Stimulated activated CD8-positive, alpha-beta memory T cell treated with anti-CD3 and anti-CD28 coated beads, Interleukin-12 subunit alpha, Interleukin-12 subunit beta, amount 100 ng/mL, for 4 hours (primary cell): ENCODE data around the gene MCTP1.

ENCODE experiments used
- DNase-seq: peaks from one replicate; pipeline ENCODE4 v3.0.0-alpha.2; 2020; ENCODE audit warnings: low read depth

Gene MCTP1

DNA sequence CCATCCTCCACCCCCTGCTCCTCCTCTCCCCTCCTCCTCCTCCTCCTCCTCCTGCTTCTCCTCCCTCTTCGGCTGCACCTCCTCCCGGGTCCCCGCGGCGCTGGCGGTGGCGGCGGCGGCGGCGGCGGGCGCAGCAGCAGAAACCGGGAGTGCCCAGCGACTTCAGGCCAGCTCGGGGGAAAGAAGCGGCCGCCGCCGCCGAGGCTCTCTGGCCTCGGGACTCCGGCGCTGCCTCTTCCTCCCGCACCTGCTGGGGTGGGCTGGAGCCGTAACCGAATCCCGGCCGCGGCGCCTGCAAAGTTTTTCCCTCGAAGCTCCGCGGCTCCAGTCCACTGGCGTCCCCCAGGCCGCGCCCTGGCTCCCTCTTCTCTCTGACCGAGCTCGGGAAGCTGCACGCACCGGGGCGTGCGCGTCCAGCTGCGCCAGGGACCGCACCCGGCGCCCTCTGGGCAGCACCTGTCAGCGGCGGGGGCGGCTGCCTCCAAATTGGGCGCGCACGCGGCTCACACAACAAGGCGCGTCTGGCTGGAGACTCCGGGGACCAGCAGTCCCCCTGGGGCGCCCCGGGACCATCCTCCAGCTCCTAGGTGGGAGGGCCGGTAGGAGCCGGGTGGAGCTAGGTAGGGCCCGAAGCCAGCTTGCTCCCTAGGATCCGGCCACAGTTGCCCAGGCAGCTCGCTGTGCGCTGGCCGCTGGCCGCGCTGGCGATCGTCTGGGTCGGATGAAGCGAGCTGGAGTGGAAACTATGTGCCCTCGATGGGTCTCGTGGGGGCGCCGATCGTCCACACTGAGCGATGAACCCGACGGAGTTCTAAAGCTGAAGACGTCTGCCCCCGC lies at the start of gene MCTP1:
Gene MCTP1 (minus strand): TSS at position 523 of the 837 bp plus-strand sequence.
- no peak for DNase-seq

DNA sequence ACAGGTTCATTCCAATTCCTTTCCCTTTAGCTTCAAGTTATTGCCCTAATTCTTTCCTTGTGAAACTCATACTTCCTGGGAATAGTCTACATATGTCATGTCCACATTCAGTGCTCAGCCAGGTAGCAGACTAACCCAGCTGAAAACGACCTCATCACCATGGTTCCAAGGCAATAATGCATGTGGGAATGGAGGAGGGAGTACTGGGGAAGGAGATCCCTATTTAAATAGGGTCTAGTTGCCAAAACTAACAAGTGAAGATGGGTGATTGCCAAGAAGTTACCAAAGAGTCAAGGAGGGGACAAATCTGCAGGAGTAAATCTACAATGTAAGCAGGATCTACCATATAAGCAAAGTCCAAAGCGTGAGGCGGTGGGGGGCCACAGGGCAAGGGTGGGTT lies 47.3 kb upstream of the MCTP1 start:
- DNase-seq = no peak

DNA sequence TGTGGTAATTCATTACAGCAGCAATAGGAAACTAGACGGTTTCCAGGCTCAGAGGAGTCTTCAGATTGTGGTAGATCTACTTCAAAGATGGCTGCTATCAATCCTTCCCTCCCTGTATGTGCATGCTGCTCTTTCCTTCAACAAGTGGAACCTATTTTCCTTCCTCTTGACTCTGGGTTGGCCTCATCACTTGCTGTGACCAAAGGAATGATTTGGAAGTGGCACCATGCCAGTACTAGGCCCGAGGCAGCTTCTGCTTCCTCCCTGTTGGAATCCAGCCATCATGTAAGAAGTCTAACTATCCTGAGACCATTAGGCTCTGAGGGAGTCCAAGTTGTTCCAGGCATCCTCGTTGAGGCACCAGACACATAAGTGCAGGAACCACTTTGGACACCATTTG lies 46.5 kb upstream of the MCTP1 start:
- DNase-seq = no peak

DNA sequence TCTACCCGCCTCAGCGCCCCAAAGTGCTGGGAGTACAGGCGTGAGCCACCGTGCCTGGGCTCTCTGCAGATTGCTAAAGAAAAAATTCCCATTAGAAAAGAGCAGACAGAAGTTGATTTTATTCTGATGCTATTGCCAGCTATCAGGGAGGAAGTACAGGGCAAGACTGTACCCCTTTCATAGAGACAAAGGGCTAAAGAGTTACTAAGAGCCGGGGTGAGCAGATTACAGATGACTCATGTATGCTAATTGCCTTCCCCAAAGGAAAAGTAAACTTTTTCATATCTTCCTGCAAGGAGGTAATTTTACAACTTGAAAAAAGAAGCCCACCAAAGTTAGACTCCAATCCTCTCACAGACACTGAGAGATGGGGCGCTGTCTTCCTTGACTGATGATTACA lies 42.3 kb upstream of the MCTP1 start:
- no peak for DNase-seq

DNA sequence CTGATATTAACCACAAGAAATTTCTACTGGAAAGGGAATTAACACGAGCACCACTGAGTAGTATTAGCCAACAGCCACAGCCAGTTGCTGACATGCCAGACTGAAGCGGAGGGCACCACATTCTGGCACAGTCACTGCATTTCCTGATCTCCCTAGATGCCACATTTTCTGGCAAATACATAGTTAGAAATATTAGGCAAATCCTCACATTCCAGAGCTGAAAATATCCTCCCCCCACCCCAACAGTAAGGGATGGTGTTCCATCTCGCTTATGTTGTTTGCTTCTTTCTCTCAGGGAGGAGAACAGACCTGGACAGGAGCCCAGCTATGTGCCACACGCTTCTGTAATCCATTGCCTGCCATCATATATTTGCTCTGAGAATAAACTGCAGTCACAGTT lies 32.8 kb upstream of the MCTP1 start:
- no peak for DNase-seq

DNA sequence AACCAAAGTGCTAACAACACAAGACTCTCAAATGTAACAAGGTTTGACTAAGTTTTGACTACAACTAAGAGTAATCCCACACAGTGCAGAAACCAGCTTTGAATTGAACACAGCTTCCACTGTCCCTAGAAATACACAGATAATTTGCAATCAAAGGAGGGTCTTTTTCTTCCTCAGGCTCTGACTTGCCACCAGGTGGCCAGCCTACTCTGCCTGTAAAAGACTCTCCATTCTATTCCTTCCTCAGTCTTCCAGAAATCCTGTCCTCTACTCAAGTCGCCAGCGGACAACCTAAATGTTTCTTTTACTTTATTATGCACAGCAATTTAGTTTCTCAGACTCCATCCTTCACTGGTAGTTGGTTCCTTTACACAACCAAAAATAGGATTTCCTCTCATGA lies 32.2 kb upstream of the MCTP1 start:
- no peak for DNase-seq

DNA sequence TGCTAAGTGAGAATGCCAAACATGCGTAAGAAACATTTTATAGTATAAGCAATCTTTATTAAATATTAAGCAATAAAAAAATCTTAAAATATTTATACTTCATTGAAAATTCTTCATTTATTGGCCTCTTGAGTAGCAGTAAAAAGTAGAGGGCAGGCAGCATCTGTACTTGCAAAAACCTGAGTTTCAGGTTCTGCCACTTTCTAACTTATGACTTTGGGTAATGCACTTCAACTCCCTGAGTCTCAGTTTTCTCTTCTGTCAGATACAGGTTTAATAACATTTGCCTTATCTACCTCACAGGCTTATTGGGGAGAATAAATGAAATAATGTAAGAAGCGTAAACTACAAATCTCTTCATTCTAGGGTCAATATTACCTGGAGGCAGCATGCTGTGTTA lies 19.8 kb upstream of the MCTP1 start:
- no peak for DNase-seq

DNA sequence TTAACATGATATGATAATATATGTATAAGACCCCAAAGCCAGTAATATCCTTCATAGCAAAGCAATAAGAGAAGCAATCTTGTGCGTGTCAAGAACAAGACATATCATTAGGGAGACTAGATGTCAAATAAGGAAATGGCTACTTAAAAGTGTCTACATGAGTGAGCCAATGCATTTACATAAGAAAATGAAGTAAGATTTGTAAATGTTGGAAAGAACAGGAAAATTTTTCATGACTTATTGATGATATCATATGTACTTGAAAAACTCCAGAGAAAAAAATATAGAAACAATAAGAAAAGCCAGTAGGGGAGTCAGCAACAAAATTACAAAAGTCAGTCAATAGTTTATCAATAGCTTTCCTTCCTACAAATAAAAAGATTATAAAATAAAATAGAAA lies 13.8 kb upstream of the MCTP1 start:
- no peak for DNase-seq

DNA sequence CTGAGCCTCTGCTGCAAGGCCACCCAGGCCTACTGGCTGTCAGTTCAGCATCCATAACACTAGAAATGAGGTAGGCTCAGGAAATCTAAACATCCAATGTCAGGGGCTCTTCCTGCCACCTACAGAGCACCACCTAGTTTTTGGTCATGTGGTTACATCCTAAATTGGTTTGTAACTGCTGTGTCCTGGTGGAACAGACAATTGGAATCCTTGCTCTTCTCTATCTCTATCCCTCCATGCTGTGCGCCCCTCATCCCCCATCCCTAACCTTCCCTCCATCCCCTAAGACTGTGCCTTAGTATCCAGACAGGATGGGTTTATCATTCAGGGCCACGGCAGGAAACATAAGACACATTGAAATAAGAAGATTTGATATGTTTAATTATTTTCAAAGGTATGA lies 11.4 kb upstream of the MCTP1 start:
- DNase-seq = no peak

DNA sequence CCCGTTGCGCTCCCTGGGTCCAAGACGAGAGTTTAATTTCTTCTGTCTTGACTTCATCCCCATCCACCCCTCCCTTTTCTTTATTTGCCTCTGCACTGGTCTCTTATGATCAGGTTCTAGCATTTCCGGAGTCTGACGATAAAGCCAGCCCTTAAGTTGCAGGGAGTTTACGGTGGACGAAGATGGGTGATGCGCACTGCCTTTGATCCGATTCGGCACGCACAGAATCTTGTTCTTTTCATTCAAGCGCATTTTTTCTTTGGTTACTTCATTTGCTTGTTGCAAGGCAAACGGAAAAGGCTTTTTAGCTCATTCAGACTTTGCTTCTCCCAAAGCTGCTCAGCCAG lies 488 bp upstream of the MCTP1 start:
- DNase-seq = no peak

DNA sequence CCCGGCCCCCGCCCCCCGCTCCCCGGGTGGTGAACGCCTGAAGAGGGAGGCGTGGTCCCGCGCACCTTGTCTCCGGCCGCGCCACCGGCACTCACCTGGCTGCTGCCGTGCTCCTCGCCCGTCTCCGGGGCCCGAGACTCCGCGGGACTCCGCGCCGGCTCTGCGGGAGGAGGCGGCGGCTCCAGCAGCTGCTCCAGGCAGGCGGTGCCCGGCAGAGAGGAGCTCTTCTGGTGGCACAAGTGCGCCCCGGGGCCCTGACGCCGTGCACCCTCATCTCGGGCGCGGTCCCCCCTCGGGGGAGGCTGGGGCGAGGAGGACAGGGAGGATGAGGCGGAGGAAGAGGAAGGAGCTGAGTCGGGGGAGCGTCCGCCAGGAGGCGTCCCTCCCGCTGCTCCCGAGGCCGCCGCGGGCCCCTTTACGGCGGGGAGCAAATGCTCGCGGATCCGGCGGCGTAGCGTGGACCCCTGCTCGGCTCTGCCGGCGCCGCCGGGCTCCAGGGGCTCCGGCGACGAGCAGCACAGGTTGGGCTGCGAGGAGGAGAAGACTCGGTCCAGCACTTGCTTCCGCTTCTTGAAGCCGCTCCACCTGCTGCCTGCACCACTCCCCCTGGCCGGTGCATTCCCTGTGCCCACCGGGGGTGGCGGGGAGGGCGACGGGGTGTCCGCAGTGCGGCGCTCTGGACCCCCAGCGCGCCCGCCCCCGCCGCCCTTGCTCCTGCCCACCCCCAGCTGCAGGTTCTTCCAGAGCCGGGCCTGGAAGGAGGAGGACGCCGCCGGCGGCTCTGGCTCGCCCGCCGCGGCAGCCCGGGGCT lies 928 bp downstream of the MCTP1 start:
- DNase-seq = no peak

DNA sequence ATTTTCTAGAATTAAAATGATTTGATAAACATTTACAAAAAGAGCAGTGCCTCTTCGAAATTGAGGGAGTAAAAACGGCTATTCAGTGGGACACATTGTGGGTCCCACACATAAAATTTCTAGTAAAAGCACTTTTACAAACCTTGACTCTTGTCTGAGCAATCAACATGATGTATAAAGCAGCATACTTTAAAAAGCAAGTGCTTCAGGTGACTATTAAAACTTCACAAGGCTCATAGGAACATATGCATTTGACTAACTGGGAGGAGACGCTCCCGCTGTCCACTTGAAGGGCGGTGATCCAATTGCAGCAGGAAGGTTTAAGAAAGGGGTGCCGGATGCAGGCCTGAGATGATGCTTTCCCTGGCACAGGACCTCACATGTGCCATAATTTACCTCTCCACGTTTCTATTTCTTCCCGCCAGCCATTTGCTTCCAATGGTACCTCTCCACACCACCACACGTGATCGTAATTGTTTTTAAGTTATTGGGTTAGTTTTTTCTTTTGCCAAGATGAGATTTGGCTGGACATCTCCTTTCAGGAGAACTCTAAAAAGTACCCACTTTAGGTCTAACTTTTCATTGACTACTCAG lies 1.8 kb downstream of the MCTP1 start:
- DNase-seq = no peak

DNA sequence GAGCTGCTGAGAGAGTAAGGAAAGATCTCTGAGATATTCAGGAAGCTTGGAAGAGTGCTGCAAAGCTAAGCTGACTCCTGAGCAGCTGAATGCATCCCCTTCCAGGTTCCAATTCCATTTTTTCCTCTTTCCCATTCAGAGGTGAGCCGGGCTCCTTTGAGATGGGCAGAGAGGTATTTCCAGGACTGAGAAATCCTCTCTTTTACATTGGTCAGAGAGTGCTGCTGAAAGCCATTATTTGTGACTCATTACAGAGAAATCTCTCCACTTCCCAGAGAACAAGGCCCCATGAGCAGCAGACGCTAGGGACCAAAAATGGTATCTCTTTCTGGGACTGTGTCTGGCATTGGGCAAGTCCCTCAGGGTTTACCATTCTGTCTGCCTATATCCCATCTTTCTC lies 3.7 kb downstream of the MCTP1 start:
- no peak for DNase-seq

DNA sequence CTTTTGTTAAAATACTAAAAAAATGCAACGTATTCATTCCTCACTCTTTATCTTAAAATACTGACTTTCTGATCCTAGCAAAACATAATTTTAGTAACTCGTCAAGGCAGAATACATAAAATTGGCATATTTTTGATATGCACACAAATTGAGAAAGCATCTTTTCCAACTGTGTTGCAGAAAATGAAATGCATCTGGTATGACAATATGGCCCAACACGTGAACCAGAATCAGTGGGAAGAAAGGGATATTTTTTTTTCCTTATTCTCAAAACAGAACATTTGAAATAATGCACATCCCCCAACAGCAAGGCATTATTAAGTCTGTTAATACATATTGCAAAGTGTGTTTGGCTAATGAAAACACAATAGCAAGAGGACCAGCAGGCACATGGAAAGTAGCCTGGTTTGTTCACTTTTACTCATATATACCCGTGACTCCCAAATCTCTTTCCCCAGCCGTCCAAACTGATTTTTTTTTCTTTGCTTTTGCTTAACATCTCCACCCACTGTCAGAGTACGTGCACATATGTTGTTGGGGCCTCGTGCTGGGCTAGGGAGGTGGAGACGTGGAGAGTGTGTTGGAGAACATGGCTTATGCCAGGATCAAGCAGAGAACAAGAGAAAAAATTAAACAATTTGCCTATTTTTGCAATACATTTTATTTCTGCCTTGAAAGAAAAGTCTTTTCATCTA lies 4.3 kb downstream of the MCTP1 start:
- no peak for DNase-seq

DNA sequence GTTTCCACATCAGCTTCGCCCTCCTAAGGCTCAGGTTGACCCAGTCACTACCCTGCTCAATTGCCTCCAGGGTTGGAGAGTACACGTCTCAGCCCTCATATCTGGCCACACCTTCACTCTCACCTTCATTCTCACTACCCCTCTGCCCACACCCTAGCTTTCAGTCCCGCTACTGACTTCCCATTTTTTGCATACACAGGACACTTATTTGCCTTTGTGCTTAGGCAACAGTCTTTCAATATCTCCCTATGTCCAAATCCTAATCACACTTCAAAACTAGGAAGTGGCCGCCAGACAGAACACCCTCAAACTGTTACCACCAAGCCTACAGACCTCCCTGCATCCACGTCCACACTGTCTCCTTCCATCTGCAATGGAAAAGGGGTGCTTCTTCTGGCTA lies 10.9 kb downstream of the MCTP1 start:
- DNase-seq = no peak

DNA sequence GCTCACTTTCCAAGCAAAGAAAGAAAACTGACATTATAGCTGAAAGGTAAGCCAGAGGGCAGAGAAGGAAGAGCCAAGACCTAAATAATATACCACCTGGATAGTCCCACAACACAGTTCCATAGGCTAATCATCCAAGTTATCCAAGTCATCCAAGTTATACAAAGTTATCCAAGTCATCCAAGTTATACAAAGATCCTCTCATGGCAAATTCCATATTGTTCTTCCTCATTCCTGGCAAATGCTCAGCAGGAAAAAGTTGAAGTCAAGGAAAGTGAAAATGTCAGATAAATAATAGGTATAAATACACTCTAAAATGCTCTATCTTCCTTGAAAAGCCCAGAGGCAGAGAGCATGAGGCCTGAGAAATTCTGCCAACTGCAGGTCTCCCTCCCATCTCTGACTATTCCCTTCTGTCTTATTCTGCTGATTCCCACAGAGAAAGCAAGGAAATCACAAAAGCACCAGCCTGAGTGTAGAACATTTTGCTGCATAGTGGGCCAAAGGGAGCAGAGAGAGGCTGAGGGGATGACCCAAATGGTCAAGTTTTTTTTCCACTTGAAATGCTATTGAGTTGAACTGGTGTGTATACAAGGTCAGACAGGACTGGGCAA lies 12.5 kb downstream of the MCTP1 start:
- DNase-seq = no peak

DNA sequence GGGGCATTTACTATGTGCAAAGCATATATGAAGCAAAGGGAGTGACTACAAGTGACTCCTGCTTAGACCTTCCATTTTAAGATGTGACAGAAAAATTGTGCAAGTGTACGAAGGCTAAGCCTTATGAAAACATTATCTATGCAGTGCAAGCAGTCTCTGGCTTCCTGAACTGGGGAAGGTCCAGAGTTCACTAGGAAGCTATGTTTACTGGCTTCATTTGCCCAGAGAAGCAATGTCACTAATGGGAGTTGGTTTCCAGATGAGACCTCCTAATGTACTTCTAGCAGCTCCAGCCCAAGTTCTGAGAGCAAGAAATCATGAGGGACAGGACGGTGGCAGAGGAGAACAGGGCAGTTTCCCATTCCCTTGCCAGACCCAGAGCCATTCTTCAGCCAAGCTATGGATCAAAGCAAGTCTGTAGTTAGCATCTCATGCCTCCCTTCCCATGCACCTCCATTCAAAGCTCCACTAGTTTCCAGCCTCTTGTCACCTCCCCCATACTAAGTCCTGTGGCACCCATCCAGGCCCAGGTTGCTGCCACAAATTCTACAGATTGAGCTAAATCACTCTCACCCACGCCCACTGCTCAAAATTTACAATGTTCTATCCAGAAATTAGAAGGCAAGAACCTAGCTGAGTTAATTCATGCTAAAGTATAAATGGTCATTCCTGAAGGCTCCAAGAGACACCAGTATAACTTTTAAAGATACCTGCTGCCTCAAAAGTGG lies 21.8 kb downstream of the MCTP1 start:
- no peak for DNase-seq

DNA sequence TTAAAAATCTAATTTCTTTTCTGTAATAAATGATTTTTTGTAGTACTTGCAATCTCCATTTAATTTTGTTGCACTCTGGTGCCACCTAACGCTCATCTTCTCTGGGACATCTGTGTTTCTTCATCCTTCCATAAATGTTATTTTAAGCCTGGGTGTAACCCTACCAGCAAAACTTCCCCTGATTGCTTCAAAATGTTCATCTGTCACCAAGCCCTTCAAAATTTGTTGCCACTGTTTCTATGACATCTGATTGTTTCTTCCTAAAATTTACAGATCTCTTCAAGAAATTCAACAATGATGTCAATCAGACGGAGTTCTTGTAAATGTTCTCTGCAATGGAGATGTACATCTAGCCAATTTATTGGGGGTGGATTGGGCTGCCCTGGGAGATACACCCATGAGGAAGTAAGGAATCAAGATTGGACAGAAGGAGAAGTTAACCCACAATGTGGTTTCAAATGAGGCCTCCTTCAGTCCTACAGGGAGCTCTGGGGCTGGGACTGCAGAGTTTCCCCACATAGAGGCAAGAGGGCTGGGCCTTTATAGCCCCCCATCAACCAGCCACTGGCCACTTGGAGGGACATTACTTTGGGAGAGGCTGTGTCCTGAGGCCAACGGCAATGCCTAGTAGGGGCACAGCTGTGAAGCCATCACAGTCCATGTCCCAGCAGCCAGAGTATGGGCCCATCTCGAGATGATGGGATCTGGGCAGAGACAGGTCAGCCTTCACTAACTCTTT lies 23.3 kb downstream of the MCTP1 start:
- no peak for DNase-seq

DNA sequence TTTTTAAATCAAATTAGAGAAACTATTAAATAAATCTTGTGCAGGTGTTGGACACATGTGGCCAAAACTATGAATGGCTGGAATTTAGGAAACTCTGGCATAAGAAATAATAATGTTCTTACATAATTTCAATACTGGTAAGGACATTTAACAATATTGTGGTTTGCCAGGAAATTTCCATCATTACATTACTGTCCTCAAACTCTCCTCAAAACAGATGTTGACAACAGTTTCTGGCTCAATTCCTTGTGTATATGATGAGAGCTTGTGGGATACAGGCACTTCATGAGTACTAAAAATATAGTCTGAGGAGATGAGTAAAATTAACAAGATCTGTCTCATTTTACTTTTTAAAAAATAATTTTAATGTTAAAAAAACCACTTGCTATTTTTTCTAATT lies 27.9 kb downstream of the MCTP1 start:
- no peak for DNase-seq

DNA sequence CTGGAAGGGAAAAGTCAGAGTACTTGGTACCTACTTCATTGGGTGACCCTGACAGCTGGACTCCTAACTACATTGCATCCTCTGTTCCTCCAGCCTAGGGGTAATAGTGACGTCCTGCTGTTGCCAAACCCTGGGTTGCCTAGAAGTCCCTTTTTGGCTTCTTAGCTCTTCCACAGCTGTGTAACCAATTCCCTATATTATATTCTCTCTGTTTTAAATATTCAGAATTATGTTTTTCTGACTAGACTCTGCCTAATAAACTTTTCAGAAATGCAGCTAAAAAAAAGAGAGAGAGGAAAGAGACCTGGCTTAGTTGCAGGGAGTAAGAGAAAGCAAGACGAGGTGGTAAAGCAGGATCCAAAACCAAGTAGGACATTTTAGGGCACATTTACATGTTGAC lies 28.4 kb downstream of the MCTP1 start:
- DNase-seq = no peak

DNA sequence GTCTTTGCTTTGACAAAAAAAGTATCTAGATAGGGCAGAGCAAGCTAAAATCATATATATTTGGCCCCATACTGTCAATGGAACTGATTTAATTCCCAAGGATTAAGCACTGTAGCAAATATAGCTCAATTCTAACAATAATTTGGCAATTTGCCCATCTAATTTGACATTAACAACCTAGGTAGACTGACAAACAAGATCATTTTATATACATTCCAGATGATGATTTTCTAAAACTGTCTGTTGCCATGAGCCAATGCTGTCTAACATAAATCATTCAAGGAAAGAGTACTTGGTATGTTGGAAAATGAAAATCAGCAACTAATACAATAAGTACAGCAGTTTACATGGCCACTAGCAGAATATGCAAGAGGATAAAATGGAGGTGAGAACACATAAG lies 32.1 kb downstream of the MCTP1 start:
- DNase-seq = no peak
